Measurements from ENCODE around the gene LGALS14. TPM values are rescaled to one million over a fixed set of nuclear protein-coding genes. Genes with fewer than 3 reads are reported as not detected.
"Not testable (repeated sequence)": the region's sequence is repeated elsewhere in the genome, so short reads cannot be mapped to it uniquely, and the experiment has no call there.

LGALS14 gene
- not detected for total RNA-seq

GRCh38 chr19:39704181-39705044 is at the start of gene LGALS14:
LGALS14 (plus strand) TSS chr19:39704481; CDS start chr19:39704529, 48 bp downstream.
- ATAC-seq (ENCODE audit: low read depth) = no peak

GRCh38 chr19:39655613-39656012 is 48.7 kb upstream of the LGALS14 start, which contains the start of gene LGALS16:
LGALS16 (plus strand) TSS chr19:39655913; CDS start chr19:39655962, 49 bp downstream.
- POLR2A ChIA-PET = no interaction called here
- no peaks in the 10 kb centered on the region for H3K9me3 Mint-ChIP-seq
- no peak for DNase-seq
- no peak within 1 kb of the TSS for H3K27ac Mint-ChIP-seq
- no peak for ATAC-seq (ENCODE audit: low read depth)
- peaks cover 43% of the 10 kb centered on the region for H3K27me3 Mint-ChIP-seq
- no peaks in the 10 kb centered on the region for H3K36me3 Mint-ChIP-seq
- H3K4me1 Mint-ChIP-seq = no peaks in the 10 kb centered on the region
- no peak within 1 kb of the TSS for H3K4me3 Mint-ChIP-seq

More at GRCh38 chr19:39704181-39705044, at the start of gene LGALS14:
- peak within 1 kb of the TSS; percentile 17 for H3K27ac Mint-ChIP-seq
- POLR2A ChIA-PET = no interaction called here
- H3K36me3 Mint-ChIP-seq = peaks cover 6% of the 10 kb centered on the region
- peaks cover 11% of the 10 kb centered on the region for H3K9me3 Mint-ChIP-seq
- H3K4me3 Mint-ChIP-seq = no peak within 1 kb of the TSS
- peaks cover 7% of the 10 kb centered on the region for H3K27me3 Mint-ChIP-seq
- peaks cover 5% of the 10 kb centered on the region for H3K4me1 Mint-ChIP-seq
- DNase-seq = no peak

GRCh38 chr19:39659791-39660190 is 44.5 kb upstream of the LGALS14 start:
- no peak overlapping the region for H3K27ac Mint-ChIP-seq
- ATAC-seq (ENCODE audit: low read depth) (no peak), DNase-seq (no peak)
- no peak overlapping the region for H3K4me3 Mint-ChIP-seq
- no peaks in the 10 kb centered on the region for H3K36me3 Mint-ChIP-seq
- H3K27me3 Mint-ChIP-seq = peaks cover 18% of the 10 kb centered on the region
- no peaks in the 10 kb centered on the region for H3K4me1 Mint-ChIP-seq
- POLR2A ChIA-PET = no interaction called here
- H3K9me3 Mint-ChIP-seq = no peaks in the 10 kb centered on the region

- Mint-ChIP-seq H3K27me3 (peaks cover 23% of the 10 kb centered on the region), H3K27ac (no peak overlapping the region), H3K9me3 (peaks cover 3% of the 10 kb centered on the region), H3K4me1 (no peaks in the 10 kb centered on the region), H3K4me3 (no peak overlapping the region), H3K36me3 (peaks cover under 1% of the 10 kb centered on the region)
- ATAC-seq (ENCODE audit: low read depth) (no peak), DNase-seq (no peak)
- POLR2A ChIA-PET = no interaction called here
These were observed 43.6 kb upstream of the LGALS14 start for GRCh38 chr19:39660661-39661060.

- no peak for ATAC-seq (ENCODE audit: low read depth)
- Mint-ChIP-seq H3K27me3 (peaks cover 18% of the 10 kb centered on the region), H3K9me3 (peaks cover 5% of the 10 kb centered on the region), H3K4me3 (no peak overlapping the region), H3K27ac (no peak overlapping the region), H3K4me1 (no peaks in the 10 kb centered on the region), H3K36me3 (peaks cover 1% of the 10 kb centered on the region)
- no peak for DNase-seq
- POLR2A ChIA-PET = no interaction called here
These were observed 42.7 kb upstream of the LGALS14 start for GRCh38 chr19:39661565-39661964.

GRCh38 chr19:39669860-39670259 is 34.4 kb upstream of the LGALS14 start:
- H3K36me3 Mint-ChIP-seq; ATAC-seq (ENCODE audit: low read depth); H3K27ac Mint-ChIP-seq; H3K9me3 Mint-ChIP-seq; H3K4me3 Mint-ChIP-seq; POLR2A ChIA-PET; DNase-seq: not testable (repeated sequence)
- Mint-ChIP-seq H3K4me1 (peaks cover 13% of the 10 kb centered on the region), H3K27me3 (peaks cover 26% of the 10 kb centered on the region)

GRCh38 chr19:39670998-39671397 is 33.3 kb upstream of the LGALS14 start:
- H3K9me3 Mint-ChIP-seq = peaks cover 2% of the 10 kb centered on the region
- no peak for ATAC-seq (ENCODE audit: low read depth)
- no peak overlapping the region for H3K27ac Mint-ChIP-seq
- POLR2A ChIA-PET = no interaction called here
- no peak overlapping the region for H3K4me3 Mint-ChIP-seq
- H3K36me3 Mint-ChIP-seq = no peaks in the 10 kb centered on the region
- H3K4me1 Mint-ChIP-seq = peaks cover 22% of the 10 kb centered on the region
- DNase-seq = no peak
- peaks cover 19% of the 10 kb centered on the region for H3K27me3 Mint-ChIP-seq

- Mint-ChIP-seq H3K27ac (no peak overlapping the region), H3K36me3 (no peaks in the 10 kb centered on the region)
- POLR2A ChIA-PET = no interaction called here
These were observed 32.4 kb upstream of the LGALS14 start for GRCh38 chr19:39671739-39672363.

GRCh38 chr19:39672473-39672872 is 31.8 kb upstream of the LGALS14 start:
- H3K36me3 Mint-ChIP-seq = no peaks in the 10 kb centered on the region
- H3K27me3 Mint-ChIP-seq = peaks cover 15% of the 10 kb centered on the region
- ATAC-seq (ENCODE audit: low read depth) (no peak), DNase-seq (no peak)
- H3K4me1 Mint-ChIP-seq = peaks cover 30% of the 10 kb centered on the region
- POLR2A ChIA-PET = no interaction called here
- no peak overlapping the region for H3K27ac Mint-ChIP-seq
- no peak overlapping the region for H3K4me3 Mint-ChIP-seq
- H3K9me3 Mint-ChIP-seq = peaks cover 2% of the 10 kb centered on the region

More at GRCh38 chr19:39671739-39672363, 32.4 kb upstream of the LGALS14 start:
- Mint-ChIP-seq H3K27me3 (peaks cover 19% of the 10 kb centered on the region), H3K9me3 (peaks cover 2% of the 10 kb centered on the region), H3K4me3 (no peak overlapping the region), H3K4me1 (peaks cover 25% of the 10 kb centered on the region)
- DNase-seq (no peak), ATAC-seq (ENCODE audit: low read depth) (peak; percentile 74)

- POLR2A ChIA-PET = interaction anchor here (1.4 kb wide), 1 partner anchor 129 kb away, joined by 3 read pairs; no protein-coding TSS in a partner anchor
- H3K27ac Mint-ChIP-seq = peak overlapping the region; percentile 43
- not testable (repeated sequence) for DNase-seq; H3K4me3 Mint-ChIP-seq; H3K9me3 Mint-ChIP-seq; ATAC-seq (ENCODE audit: low read depth); H3K36me3 Mint-ChIP-seq
- peaks cover 12% of the 10 kb centered on the region for H3K27me3 Mint-ChIP-seq
- peaks cover 40% of the 10 kb centered on the region for H3K4me1 Mint-ChIP-seq
These were observed 30.4 kb upstream of the LGALS14 start for GRCh38 chr19:39673862-39674261.

- H3K9me3 Mint-ChIP-seq = no peaks in the 10 kb centered on the region
- peaks cover 8% of the 10 kb centered on the region for H3K27me3 Mint-ChIP-seq
- H3K27ac Mint-ChIP-seq = peak overlapping the region; percentile 30
- no peak overlapping the region for H3K4me3 Mint-ChIP-seq
- POLR2A ChIA-PET = no interaction called here
- peaks cover 51% of the 10 kb centered on the region for H3K4me1 Mint-ChIP-seq
- ATAC-seq (ENCODE audit: low read depth) (peak; percentile 57), DNase-seq (no peak)
- no peaks in the 10 kb centered on the region for H3K36me3 Mint-ChIP-seq
These were observed 28.3 kb upstream of the LGALS14 start for GRCh38 chr19:39676004-39676403.

- Mint-ChIP-seq H3K4me3 (peak overlapping the region; percentile 73), H3K27me3 (peaks cover 4% of the 10 kb centered on the region), H3K36me3 (peaks cover 2% of the 10 kb centered on the region), H3K9me3 (no peaks in the 10 kb centered on the region), H3K27ac (peak overlapping the region; percentile 64), H3K4me1 (peaks cover 43% of the 10 kb centered on the region)
- POLR2A ChIA-PET = no interaction called here
- no peak for DNase-seq
- ATAC-seq (ENCODE audit: low read depth) = peak; percentile 29
These were observed 26.1 kb upstream of the LGALS14 start for GRCh38 chr19:39677961-39678889.
